ENCODE results near the gene B3GALT4.
"Not testable (repeated sequence)": the region's sequence is repeated elsewhere in the genome, so short reads cannot be mapped to it uniquely, and the experiment has no call there.

Gene B3GALT4

DNA sequence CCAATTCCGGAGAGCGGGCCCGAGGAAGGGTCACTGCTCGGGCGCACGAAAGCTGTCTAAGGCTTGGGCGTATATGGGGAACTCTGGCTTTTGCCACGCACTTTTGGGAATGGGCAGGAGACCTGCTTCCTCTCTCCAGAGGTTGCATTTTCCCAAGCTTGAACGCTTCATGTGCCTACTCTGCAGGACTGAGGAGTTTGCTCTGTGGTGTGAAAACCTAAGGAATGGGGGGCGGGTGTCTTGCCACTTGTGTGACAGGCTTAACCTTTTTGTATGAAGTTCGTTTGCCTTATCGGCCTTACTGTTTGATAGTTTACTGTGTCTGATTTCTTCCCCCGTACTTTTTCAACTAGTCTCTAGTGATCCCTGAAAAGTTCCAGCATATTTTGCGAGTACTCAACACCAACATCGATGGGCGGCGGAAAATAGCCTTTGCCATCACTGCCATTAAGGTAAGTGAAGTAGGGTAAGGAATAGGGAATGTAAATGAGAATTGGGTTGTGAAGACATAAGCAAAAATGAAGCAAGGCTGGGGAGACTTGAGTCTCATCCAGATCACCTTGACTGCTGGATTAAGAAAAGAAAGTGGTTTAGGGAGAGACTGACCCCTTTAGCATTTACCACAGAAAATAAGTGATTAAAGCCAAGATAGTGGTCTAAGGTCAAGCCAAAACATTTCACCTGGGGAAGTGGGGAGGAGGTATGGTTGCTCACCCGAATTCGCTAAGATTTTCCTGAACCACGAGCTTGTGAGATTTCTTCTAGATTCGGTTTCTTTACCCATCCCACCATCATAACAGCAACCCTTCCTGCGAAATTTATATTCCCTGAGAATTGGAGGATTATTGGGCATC lies 4.4 kb upstream of the B3GALT4 start:
- no peak for DNase-seq

DNA sequence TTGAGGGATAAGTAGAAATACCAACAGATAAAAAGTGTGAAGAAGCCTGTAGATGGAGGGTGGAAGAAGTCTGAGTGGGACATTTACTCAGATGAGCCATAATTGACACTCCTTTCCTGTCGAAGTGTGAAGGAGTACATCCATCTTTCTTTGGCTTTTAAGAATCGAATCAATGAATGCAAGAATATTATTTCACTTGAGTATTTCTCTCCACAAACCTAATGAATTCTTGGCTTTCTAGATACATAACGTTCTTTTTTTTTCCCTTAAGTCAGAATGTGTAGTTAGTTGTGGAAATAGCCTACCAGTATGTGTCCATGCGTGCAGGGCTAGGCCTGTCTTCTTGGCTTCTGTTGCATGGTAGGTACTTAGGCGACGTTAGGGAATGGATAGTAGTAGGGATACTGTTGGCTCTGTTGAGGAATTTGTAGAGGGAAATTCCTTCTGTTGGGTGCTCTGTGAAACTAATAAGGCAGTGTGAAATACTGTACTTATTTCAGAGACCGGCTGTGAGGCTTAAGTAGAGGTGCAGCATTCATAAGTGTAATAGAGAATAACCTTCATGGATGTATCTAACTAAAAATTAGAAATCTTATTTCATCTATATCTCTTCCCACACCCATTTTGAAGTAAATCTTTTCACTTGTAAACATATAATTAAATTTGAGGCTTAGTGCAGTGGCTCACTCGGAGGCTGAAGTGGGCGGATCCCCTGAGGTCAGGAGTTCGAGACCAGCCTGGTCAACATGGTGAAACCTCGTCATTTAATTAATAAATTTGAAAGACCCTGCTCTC lies 3.6 kb upstream of the B3GALT4 start:
- no peak for DNase-seq

DNA sequence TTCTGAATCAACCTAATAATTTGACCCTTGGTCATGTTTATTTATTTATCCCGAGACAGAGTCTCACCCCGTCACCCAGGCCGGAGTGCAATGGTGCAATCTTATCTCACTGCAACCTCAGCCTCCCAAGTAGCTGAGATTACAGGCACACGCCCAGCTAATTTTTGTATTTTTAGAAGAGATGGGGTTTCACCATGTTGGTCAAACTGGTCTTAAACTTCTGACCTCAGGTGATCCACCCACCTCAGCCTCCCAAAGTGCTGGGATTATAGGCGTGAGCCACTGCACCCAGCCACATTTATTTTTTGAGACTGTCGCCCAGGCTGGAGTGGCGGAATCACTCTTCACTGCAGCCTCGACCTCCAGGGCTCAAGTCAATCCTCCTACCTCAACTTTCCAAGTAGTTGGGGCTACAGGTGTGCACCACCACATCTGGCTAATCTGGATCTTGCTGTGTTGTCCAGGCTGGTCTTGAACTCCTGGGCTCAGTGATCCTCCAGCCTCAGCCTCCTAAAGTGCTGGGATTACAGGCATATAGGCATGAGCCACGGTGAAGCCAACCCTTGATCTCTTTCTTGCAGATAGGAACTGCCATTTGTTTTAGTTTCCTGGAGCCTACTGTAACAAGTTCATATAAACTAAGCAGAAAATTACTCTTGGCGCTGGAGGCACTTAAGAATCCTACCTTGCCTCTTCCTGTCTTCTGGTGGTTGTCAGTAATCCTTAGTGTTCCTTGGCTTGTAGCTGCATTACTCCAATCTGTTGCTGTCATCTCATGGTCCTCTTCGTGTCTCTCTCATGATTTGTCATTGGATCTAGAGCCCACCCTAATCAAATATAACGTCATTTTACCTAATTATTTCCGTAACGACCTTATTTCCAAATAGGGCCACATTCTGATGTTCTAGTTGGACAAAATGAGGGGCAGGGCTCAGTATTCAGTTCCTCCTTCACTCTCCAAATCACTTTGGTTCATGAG lies 2.7 kb upstream of the B3GALT4 start:
- no peak for DNase-seq

DNA sequence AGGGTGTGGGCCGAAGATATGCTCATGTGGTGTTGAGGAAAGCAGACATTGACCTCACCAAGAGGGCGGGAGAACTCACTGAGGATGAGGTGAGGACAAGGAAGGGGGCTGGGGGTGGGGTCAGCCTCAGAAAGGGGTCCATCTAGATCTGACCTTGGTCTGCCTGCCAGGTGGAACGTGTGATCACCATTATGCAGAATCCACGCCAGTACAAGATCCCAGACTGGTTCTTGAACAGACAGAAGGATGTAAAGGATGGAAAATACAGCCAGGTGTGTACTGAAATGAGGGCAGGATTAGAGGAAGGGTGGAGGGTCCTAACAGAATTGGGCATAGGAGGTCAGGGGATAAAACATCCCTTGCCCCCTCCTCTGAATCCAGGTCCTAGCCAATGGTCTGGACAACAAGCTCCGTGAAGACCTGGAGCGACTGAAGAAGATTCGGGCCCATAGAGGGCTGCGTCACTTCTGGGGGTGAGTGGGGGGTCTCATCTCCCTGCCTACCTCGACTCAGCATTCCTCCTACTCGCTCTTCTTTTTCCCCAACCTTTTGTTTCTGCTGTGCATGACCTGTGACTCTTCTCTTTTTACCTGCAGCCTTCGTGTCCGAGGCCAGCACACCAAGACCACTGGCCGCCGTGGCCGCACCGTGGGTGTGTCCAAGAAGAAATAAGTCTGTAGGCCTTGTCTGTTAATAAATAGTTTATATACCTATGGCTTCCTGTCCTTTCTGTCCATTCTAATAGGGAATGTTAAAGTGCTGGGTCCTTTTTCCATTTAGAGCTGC lies 935 bp upstream of the B3GALT4 start:
- not testable (repeated sequence) for DNase-seq

DNA sequence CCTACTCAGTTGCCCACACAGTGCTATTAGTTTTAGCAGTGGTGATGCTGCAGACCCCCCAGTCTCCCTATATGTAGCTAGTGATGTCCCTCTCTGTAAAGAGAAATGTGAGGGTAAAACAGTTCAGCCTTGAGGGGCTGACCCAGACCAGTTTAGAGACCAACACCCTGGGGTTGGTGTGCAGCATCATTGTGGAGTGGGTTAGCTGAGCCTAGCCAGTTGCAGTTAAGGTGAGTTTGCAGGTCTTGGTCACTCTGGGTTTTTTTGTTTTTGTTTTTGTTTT lies 401 bp upstream of the B3GALT4 start:
- DNase-seq = no peak

DNA sequence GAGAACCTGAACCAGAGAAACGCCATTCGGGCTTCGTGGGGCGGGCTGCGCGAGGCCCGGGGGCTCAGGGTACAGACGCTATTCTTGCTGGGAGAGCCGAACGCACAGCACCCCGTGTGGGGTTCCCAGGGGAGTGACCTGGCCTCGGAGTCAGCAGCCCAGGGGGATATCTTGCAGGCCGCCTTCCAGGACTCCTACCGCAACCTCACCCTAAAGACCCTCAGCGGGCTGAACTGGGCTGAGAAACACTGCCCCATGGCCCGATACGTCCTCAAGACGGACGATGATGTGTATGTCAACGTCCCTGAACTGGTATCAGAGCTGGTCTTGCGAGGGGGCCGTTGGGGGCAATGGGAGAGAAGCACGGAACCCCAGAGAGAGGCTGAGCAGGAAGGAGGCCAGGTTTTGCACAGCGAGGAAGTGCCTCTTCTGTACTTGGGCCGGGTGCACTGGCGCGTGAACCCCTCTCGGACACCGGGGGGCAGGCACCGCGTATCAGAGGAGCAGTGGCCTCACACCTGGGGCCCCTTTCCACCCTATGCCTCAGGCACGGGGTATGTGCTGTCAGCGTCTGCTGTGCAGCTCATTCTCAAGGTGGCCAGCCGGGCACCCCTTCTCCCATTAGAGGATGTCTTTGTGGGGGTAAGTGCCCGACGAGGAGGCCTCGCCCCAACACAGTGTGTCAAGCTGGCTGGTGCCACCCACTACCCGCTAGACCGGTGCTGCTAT lies 904 bp downstream of the B3GALT4 start:
- no peak for DNase-seq

DNA sequence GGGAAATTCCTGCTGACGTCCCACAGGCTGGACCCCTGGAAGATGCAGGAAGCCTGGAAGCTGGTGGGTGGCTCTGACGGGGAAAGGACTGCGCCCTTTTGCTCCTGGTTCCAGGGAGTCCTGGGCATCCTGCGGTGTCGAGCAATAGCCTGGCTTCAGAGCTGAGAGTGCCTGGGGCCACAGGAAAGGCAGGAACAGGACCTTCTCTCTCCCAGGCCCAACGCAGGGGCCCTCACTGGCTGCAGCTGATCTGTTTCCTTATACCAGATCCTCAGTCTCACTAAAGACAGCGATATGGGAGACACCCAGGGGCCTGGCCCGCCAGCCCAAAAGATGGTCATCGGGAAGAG lies 1.4 kb downstream of the B3GALT4 start:
- no peak for DNase-seq

DNA sequence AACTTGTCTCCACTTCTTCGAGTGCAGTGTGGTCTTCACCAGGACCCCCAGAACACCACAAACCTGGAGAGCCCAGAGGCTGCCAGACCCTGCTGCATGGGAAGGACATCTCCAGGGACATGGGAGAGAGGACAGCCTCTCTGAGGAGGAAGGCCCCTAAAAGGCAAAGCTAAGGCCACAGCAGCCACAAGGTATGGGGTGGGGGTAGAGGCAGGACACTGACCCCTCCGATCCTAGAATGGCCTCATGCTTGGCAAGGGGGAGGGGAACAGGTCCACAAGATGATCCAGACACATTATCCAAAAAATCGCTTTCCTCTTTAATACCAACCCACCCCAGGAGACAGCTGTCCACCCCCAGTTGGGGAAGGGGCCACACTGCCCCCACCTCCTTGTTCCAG lies 1.9 kb downstream of the B3GALT4 start:
- DNase-seq = no peak

DNA sequence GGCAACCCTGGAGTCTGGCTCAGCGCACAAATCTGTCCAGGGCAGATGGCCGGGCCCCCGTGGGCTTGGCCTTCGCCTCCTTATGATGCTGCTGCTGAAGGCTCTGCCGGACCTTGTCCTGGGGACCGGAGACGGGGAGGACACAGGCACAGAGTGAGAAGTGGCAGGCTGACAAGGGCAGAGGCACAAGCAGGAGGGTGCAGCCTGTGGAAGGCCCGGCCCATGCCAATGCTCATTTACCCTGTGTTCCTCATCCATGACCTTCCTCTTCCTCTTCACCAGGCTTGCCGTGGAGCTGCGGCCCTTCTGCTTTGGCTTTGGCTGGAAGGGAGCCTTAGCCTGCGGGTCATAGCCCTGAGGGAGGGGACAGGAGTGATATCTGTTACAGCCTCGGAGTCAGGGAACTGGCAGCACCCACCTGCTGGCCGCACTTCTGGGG lies 2.4 kb downstream of the B3GALT4 start:
- DNase-seq = no peak

DNA sequence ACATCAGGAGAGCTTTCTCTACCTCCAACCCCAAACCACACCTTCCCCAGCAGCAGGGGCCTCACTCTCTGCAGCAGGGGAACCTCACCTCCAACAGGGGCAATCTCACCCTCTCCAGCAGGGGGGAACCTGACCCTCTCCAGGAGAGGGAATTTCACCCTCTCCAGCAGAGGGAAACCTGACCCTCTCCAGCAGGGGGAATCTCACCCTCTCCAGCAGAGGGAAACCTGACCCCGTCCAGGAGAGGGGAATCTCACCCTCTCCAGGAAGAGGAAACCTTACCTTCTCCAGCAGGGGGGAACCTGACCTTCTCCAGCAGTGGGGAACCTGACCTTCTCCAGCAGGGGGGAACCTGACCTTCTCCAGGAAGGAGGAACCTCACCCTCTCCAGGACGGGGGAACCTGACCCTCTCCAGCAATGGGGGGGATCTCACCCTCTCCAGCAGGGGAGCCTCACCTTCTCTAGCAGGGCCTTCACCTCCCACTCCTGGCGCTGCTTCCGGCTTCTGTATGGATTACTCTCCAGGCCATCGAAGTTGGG lies 3.1 kb downstream of the B3GALT4 start:
- DNase-seq = peak; percentile 48

DNA sequence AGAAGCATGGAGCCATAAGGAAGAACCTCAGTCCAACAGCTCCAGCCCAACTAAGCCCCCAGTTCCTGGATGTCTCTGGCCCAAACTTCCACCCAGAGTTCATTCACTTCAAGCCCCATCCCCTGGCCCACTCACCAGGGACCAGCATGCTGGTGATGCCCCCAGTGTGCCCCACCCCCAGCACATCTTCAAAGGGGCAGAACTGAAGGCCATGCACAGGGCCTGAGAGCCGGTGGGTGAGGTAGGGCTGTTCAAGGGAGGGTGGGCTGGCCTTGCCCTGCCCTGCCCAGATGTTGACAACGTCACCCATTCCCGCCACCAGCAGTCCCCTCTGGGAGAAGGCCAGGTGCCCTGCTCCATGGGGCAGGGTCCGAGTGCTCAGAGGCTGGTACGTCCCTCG lies 3.6 kb downstream of the B3GALT4 start:
- no peak for DNase-seq

DNA sequence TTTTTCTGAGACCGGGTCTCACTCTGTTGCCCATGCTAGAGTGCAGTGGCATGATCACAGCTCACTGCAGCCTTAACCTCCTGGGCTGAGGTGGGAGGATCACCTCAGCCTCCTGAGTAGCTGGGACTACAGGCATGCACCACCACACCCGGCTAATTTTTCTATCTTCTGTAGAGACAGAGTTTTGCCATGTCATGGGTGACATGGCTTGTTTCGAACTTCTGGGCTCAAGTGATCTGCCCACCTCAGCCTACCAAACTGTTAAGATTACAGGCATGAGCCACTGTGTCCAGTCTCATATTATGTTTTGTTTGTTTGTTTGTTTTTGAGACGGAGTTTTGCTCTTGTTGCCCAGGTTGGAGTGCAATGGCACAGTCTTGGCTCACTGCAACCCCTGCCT lies 8.3 kb downstream of the B3GALT4 start:
- not testable (repeated sequence) for DNase-seq

DNA sequence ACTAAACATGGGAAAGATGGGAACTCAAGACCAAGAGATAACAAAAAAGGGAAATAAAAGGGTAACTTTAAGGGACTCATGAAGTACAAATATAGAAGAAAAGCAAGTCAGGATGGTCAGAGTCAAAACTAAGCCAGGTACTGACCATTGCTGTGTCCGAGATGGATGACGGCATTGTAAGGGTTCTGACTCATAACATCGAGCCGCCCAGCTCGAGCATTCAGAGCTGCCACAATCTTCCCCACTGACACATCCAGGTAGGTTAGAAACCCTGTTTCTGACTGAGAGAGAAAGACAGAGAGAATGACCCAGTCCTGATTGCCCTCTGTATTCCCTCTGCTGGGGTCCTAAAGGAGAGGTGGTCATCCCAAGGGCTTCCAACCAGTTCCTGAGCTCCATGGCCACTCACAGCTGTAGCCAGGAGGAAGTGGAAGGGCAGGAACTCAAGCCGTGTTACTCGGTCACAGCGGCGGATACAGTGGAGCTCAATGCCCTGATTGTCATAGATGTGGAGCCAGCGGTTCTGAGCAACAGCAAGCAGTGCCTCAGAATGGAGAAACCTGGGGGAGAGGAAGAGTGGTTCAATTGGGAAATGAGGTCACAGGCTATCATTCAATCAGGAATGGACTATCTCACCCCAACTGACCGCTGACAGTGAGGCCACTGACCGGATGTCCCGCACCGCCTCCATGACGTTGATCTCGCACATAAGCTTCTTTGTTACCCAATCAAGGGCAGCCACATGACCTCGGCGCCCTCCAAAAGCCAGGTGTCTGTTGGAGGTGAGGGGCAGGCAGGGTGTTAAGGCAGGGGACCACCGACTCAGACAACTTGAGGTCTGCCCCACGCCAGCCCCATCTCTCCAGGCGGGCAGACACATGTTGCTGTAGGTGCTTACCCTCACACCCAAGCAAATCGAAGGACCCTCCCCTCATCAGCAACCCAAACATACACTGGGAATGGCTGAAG lies 10.3 kb downstream of the B3GALT4 start:
- no peak for DNase-seq

DNA sequence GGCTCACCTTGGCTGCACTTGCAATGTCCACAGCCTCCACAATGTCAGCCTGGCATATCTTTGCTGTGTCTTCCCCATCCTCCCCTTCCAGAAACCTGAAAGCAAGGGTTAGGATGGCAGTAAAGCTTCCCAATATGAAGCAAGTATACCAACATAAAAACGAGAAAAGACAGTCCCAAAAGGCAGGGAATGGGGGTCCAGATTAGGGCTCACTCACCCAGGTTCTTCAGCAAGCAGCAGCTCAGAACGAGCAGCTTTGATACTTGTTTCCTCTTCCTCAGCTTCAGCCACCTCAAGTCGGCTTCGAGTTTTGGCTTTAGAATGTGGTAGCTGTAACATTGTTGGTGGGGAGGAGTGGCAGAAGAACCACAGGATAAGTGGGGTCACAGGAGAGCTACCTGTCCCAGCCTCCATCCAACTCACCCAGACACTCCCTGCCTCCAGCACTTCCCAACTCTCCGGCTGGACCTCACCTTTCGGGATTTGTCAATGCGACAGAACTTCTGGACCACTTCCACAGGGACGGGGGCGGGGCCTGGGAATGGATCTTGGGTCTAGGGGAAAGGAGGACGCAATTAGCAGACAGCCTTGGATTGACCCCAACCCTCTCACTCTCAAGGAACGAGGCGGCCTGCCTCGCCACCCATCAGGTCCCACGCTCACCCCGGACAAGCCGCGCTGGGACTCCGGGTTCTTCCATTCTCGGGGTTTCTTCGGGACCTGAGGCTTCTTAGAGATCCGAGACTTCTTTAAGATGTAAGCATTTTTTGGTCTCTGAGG lies 11.4 kb downstream of the B3GALT4 start:
- DNase-seq = no peak

DNA sequence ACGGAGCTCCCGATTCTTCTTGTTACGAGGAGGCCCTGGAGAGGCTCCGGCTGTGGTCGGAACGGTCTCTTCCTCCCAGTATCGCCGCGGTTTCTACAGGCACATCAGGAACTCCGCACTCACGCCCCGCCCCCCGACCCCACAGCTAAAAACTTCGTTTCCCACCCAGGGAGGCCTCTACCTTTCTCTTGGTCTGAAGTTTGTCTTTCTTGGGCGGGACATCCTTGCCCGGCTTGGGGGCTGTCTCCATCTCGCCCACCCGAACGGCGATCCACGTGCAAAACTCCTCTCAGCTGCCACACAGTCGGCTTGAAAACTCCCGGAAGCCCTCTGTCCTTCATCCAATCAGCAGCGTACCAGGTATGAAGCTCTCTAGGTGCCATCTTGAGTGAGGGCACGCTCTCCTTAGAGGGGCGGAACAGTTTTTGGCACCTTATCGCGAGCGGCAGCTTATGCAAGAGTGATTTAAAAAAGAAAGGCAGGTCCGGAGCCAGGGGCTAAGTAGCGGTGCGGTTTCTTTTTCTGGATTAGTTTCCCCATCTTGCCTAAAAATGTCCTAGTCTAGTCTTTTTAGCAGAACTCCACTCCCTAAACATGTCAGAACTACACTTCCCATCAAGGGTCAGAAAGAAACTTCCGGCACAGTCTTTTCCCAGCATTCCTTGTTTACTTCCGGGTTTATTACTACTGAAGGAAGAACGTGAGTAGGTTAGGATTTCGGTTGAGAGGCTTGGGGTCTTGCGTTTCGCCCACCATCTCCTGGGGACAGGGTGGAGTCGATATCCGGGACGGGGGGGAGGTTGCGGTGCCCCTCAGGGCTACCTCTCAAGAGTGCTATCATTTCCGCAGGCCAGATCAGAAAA lies 12.2 kb downstream of the B3GALT4 start, which contains the start of the genes PFDN6 and WDR46:
PFDN6 (plus strand) TSS at position 681 of the 863 bp plus-strand sequence. CDS start 256 bp downstream, outside the sequence.
WDR46 (minus strand) TSS at position 319 of the 863 bp plus-strand sequence; CDS start at position 250, 69 bp downstream.
- DNase-seq = peak; percentile 92

DNA sequence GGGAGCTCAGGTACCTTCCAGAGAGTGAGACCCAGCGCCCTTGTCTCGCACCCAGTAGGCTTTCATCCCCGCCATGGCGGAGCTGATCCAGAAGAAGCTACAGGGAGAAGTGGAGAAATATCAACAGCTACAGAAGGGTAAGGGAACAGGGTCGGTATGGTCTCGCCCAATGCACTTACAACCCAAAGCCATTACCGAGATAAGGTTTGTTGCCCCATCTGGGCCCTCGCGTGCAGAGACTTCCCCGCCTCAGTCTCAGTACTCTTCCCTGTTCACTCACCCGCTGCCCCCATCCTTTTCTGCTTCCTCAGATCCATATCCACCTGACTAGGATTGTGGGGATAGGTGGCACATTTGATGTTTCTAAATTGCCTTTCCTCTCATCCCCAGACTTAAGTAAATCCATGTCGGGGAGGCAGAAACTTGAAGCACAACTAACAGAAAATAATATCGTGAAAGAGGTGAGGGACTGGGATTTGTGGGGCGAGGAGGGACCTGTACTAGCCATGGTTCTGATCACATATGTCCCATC lies 12.9 kb downstream of the B3GALT4 start:
- DNase-seq = no peak

DNA sequence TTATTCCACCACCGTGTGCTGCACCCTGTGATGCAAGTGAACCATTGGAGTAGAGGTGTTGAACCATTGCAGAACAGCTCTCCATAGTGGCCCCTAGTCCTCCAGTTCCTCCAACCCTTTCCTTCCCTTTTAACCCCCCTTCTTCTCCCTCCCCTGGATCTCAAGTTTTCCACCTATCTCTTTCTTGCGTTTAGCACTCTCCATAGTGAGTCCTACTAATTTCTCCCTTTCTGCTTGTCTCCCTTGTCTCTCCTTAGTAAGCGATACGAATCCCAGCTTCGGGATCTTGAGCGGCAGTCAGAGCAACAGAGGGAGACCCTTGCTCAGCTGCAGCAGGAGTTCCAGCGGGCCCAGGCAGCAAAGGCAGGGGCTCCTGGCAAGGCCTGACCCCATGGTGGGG lies 13.5 kb downstream of the B3GALT4 start:
- DNase-seq = no peak

Data from NCI-H526 treated with DMSO at 0.1 percent for 48 hours (cell line).